Measurements from ENCODE around the gene USH1G.

- no peak for TF ChIP-seq CTCF (IDR thresholded peaks at IDR 0.05)
- no peak for TF ChIP-seq POLR2A (IDR thresholded peaks at IDR 0.05)
- no peak for TF ChIP-seq POLR2AphosphoS5 (IDR thresholded peaks at IDR 0.05)
Measured at GRCh38 chr17:74947041-74947754, 24.1 kb upstream of the USH1G start.
